Calu3 (cell line): ENCODE measurements around the gene POTEH. TPM values are rescaled to one million over a fixed set of nuclear protein-coding genes. Genes with fewer than 3 reads are reported as not detected.
"Not testable (repeated sequence)": the region's sequence is repeated elsewhere in the genome, so short reads cannot be mapped to it uniquely, and the experiment has no call there.

Experiments
- BruUV-seq: library from RNA; stranded (reverse); fragments of 400-500 nt; replicated peaks from 2 replicates; lab custom pipeline; 2021; lab: Mats Ljungman, UMichigan
- CTCF ChIA-PET: fragments of 300-600 bp; sonication (Branson Sonifier 250); formaldehyde crosslinking; loops from one replicate; lab custom pipeline; 2022; ENCODE audit warnings: antibody characterized with exemption; lab: Charles Lee
- DNase-seq: peaks from one replicate; pipeline ENCODE4 v3.0.0; 2022
- H3K27ac Mint-ChIP-seq: one replicate; pipeline ENCODE4 v1.8.0; 2022; ENCODE audit warnings: mixed read lengths; ENCODE audit not compliant: unreplicated experiment
- H3K27me3 Mint-ChIP-seq: one replicate; pipeline ENCODE4 v1.8.0; 2022; ENCODE audit warnings: mixed read lengths; ENCODE audit not compliant: unreplicated experiment
- H3K36me3 Mint-ChIP-seq: one replicate; pipeline ENCODE4 v1.8.0; 2022; ENCODE audit warnings: mild to moderate bottlenecking, moderate library complexity, mixed read lengths; ENCODE audit not compliant: insufficient read depth, unreplicated experiment
- H3K4me1 Mint-ChIP-seq: one replicate; pipeline ENCODE4 v1.8.0; 2022; ENCODE audit warnings: mild to moderate bottlenecking, low read depth, mixed read lengths; ENCODE audit not compliant: unreplicated experiment
- H3K4me3 Mint-ChIP-seq: one replicate; pipeline ENCODE4 v1.8.0; 2022; ENCODE audit warnings: mild to moderate bottlenecking, low read depth, moderate library complexity, mixed read lengths; ENCODE audit not compliant: unreplicated experiment
- H3K9me3 Mint-ChIP-seq: one replicate; pipeline ENCODE4 v1.8.0; 2022; ENCODE audit warnings: low read depth, mixed read lengths; ENCODE audit not compliant: unreplicated experiment
- intact Hi-C: fragments of 100-400 bp; cut with micrococcal nuclease; formaldehyde crosslinking; loops from one replicate; pipeline ENCODE4 v1.10.0; 2022; ENCODE audit not compliant: unreplicated experiment
- total RNA-seq: library from RNA; stranded (reverse); gene quantifications from 2 replicates; pipeline ENCODE4 v1.2.3, GENCODE V29; 2022

Gene POTEH
- total RNA-seq, 1 experiment from 2014 or later: not detected

- H3K27me3 Mint-ChIP-seq, H3K27ac Mint-ChIP-seq, H3K9me3 Mint-ChIP-seq, intact Hi-C loops, H3K4me1 Mint-ChIP-seq, DNase-seq, BruUV-seq, H3K36me3 Mint-ChIP-seq, CTCF ChIA-PET, H3K4me3 Mint-ChIP-seq: not testable (repeated sequence)
Observed at GRCh38 chr22:15760388-15761150, 70.7 kb downstream of the POTEH start.

GRCh38 chr22:15761151-15761777, 71.4 kb downstream of the POTEH start:
- H3K36me3 Mint-ChIP-seq, H3K4me3 Mint-ChIP-seq, H3K9me3 Mint-ChIP-seq, H3K27ac Mint-ChIP-seq, H3K4me1 Mint-ChIP-seq, BruUV-seq, intact Hi-C loops, H3K27me3 Mint-ChIP-seq, DNase-seq, CTCF ChIA-PET: not testable (repeated sequence)

- H3K9me3 Mint-ChIP-seq, H3K4me1 Mint-ChIP-seq, H3K27ac Mint-ChIP-seq, H3K4me3 Mint-ChIP-seq, BruUV-seq, DNase-seq, intact Hi-C loops, H3K36me3 Mint-ChIP-seq, H3K27me3 Mint-ChIP-seq, CTCF ChIA-PET: not testable (repeated sequence)
Observed at GRCh38 chr22:15763559-15763958, 73.7 kb downstream of the POTEH start.

Other genes with a start within 250 kb of the POTEH start
- gene OR11H1, start 161.8 kb upstream of the POTEH start, total RNA-seq: not detected in 2 replicates